ENCODE results near the gene CYP4F22.
"Not testable (repeated sequence)": the region's sequence is repeated elsewhere in the genome, so short reads cannot be mapped to it uniquely, and the experiment has no call there.

The CYP4F22 gene

GRCh38 chr19:15508035-15508710 is at the start of gene CYP4F22:
TSS of gene CYP4F22 (plus strand) at chr19:15508525. CDS start at chr19:15525337, 16,812 bp downstream.
- DNase-seq: peak; percentile 18

- DNase-seq: no peak
Observed at GRCh38 chr19:15461694-15462093, 46.6 kb upstream of the CYP4F22 start.

- DNase-seq: peak; percentile 84
Observed at GRCh38 chr19:15463861-15464371, 44.4 kb upstream of the CYP4F22 start.

GRCh38 chr19:15464394-15465385 is 43.6 kb upstream of the CYP4F22 start, which contains the start of gene RASAL3:
TSS of gene RASAL3 (minus strand) at chr19:15464544. CDS start at chr19:15464358, 186 bp downstream.
- peak; percentile 72 for DNase-seq

GRCh38 chr19:15466851-15467733 is 41.2 kb upstream of the CYP4F22 start:
- DNase-seq: peak; percentile 75

GRCh38 chr19:15467734-15468214 is 40.6 kb upstream of the CYP4F22 start:
- no peak for DNase-seq

- no peak for DNase-seq
Observed at GRCh38 chr19:15468675-15469512, 39.4 kb upstream of the CYP4F22 start.

- peak; percentile 51 for DNase-seq
Observed at GRCh38 chr19:15469513-15470297, 38.6 kb upstream of the CYP4F22 start.

GRCh38 chr19:15471639-15472101 is 36.7 kb upstream of the CYP4F22 start:
- no peak for DNase-seq

GRCh38 chr19:15473821-15474220 is 34.5 kb upstream of the CYP4F22 start:
- not testable (repeated sequence) for DNase-seq

- no peak for DNase-seq
Observed at GRCh38 chr19:15475169-15475568, 33.2 kb upstream of the CYP4F22 start.

- DNase-seq: no peak
Observed at GRCh38 chr19:15475611-15476010, 32.7 kb upstream of the CYP4F22 start.

- no peak for DNase-seq
Observed at GRCh38 chr19:15476325-15476724, 32.0 kb upstream of the CYP4F22 start.

GRCh38 chr19:15479391-15480345 is 28.7 kb upstream of the CYP4F22 start, which contains the start of gene PGLYRP2:
TSS of gene PGLYRP2 (minus strand) at chr19:15479501. CDS start at chr19:15479371, 130 bp downstream.
- no peak for DNase-seq

GRCh38 chr19:15480996-15481395 is 27.3 kb upstream of the CYP4F22 start:
- not testable (repeated sequence) for DNase-seq

GRCh38 chr19:15485768-15486167 is 22.6 kb upstream of the CYP4F22 start:
- not testable (repeated sequence) for DNase-seq

GRCh38 chr19:15487038-15487437 is 21.3 kb upstream of the CYP4F22 start:
- DNase-seq: no peak

- DNase-seq: no peak
Observed at GRCh38 chr19:15488489-15489226, 19.7 kb upstream of the CYP4F22 start.

Data from activated CD4-positive, alpha-beta T cell treated with anti-CD3 and anti-CD28 coated beads for 48 hours (primary cell).